ENCODE data around the gene CCL16. TPM values are rescaled to one million over a fixed set of nuclear protein-coding genes. Genes with fewer than 3 reads are reported as not detected.

The CCL16 gene
- total RNA-seq, 4 donors from 2014 or later, result 0.42 TPM; not detected in 3

DNA sequence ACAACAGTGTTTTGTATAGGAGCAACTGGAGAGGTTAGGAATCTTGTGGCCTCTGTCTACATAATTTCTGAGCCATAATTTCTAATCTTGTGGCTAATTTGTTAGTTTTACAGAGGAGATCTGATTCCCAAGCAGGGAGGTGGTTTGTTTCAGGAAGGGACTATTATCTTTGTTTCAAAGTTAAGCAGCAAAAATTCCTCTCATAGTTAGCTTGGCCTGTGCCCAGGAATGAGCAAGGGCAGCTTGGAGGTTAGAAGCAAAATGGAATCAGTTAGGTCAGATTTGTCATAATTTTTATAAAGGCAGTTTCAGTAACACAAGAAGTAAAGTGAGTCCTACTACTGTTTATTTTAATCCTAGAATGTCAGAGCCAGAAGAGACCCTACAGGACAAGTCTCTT, 48.7 kb downstream of the CCL16 start:
- Histone ChIP-seq H3K27me3 (peaks cover 0 to 14% (median 6%) of the 10 kb centered on the region in 4 donors), H3K27ac (replicated peaks in 1 of 4) (no peak overlapping the region), H3K36me3 (no peaks in the 10 kb centered on the region), H3K4me1 (peaks cover 13 to 22% (median 18%) of the 10 kb centered on the region in 4 donors), H3K4me3 (no peak overlapping the region), H3K9me3 (no peaks in the 10 kb centered on the region)
- TF ChIP-seq, protein P1, sequence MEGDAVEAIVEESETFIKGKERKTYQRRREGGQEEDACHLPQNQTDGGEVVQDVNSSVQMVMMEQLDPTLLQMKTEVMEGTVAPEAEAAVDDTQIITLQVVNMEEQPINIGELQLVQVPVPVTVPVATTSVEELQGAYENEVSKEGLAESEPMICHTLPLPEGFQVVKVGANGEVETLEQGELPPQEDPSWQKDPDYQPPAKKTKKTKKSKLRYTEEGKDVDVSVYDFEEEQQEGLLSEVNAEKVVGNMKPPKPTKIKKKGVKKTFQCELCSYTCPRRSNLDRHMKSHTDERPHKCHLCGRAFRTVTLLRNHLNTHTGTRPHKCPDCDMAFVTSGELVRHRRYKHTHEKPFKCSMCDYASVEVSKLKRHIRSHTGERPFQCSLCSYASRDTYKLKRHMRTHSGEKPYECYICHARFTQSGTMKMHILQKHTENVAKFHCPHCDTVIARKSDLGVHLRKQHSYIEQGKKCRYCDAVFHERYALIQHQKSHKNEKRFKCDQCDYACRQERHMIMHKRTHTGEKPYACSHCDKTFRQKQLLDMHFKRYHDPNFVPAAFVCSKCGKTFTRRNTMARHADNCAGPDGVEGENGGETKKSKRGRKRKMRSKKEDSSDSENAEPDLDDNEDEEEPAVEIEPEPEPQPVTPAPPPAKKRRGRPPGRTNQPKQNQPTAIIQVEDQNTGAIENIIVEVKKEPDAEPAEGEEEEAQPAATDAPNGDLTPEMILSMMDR (IDR thresholded peaks at IDR 0.05), result no peak
- TF ChIP-seq POLR2A (IDR thresholded peaks at IDR 0.05; ENCODE audit: low read depth) (no peak), EP300 (IDR thresholded peaks at IDR 0.05) (no peak), POLR2AphosphoS5 (IDR thresholded peaks at IDR 0.05) (no peak)
- no peak for DNase-seq (ENCODE audit: extremely low spot score)
- intact Hi-C loops (cut with DNase I), result no loop called here

DNA sequence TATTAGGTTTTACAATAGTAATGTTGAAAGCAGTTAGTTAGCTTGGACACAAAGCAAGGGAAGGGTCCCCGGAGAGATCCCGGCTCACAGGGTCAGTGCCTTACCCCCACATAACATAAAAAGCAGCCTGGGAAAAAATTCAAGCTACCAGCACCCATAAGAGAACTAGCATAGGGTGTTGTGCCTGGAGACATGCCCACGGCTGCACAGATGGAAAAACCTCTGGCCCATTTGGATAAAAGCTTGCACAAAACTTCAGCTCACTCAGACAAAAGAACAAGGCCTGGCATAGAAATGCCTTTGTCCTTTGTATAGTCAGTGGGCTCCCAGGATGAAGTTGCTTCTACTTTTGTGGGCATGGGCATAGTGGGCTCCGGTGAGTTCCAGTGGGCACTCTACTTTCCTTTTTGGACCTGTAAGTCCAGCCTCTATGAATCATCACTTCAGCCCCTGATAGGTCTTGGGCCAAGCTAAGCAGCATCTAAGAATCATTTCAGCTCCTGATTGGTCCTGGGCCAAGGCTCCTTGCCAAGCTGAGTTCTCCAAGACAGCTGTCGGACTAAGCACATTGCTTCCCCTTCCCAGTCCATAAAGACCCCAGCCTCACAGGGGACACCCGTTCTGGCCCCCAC, 49.4 kb downstream of the CCL16 start:
- Histone ChIP-seq H3K36me3 (no peaks in the 10 kb centered on the region), H3K4me3 (no peak overlapping the region), H3K4me1 (peaks cover 13 to 22% (median 18%) of the 10 kb centered on the region in 4 donors), H3K27me3 (peaks cover 0 to 14% (median 6%) of the 10 kb centered on the region in 4 donors), H3K27ac (replicated peaks in 1 of 4) (no peak overlapping the region), H3K9me3 (no peaks in the 10 kb centered on the region)
- intact Hi-C loops (cut with DNase I), result no loop called here
- 62% methylated on average over 5 of the region's 6 CpGs for WGBS
- no peak for DNase-seq (ENCODE audit: extremely low spot score)
- TF ChIP-seq POLR2AphosphoS5 (IDR thresholded peaks at IDR 0.05) (no peak), POLR2A (IDR thresholded peaks at IDR 0.05; ENCODE audit: low read depth) (no peak), EP300 (IDR thresholded peaks at IDR 0.05) (no peak)
- TF ChIP-seq, protein P1 (IDR thresholded peaks at IDR 0.05), result no peak

DNA sequence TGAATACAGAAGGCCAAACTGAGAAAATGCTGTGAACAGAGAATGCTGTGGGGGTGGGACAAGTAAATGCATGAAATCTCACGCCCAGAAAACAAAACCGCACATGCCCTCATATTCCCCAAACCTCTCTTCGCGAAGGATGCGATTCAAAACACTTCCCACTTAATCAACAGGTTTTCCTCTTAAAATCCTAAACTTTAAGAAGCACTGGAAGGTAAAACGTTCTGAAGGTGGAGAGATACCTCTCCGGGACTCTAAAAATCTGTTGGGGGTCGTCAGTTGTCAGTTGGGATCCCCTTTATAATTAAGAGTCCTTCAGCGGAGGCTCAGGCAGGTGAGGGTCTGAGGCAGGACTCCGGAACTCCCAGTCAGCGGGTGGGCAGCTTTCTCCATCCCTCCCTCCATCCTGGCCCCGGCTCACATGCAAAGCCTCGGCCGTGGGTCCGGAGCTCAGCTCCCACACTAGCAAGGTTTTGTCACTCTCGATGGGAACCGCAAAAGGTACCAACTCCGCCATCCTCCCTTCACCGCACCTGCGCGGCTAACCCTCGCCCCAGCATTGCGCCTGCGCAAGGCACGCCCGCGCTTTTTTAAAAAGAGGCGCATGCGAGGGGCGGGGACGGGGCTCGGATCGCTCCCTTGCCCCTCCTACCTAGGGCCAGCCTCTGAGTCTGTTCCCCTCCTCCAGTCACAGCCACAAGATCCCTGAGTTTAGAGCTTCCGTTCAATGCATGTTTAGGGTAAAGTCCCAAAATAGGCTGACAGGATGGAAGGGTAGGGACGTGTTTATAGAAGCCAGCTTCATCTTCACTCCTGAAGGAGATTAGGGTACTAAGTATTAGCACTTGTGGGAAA, 50.9 kb downstream of the CCL16 start, which contains the start of gene RDM1:
RDM1 (minus strand) TSS at position 563 of the 855 bp plus-strand sequence; CDS start at position 517, 46 bp downstream.
- 2% methylated on average over 32 of the region's 35 CpGs for WGBS
- Histone ChIP-seq H3K27ac (replicated peaks in 1 of 4) (no peak within 1 kb of the TSS), H3K36me3 (no peaks in the 10 kb centered on the region), H3K4me1 (peaks cover 13 to 22% (median 18%) of the 10 kb centered on the region in 4 donors), H3K4me3 (peak within 1 kb of the TSS; percentile 37 to 55 (median 42)), H3K9me3 (no peaks in the 10 kb centered on the region), H3K27me3 (peaks cover 0 to 14% (median 6%) of the 10 kb centered on the region in 4 donors)
- TF ChIP-seq, protein P1 (IDR thresholded peaks at IDR 0.05), result no peak
- peak in 1 of 2 donors; percentile 28 for TF ChIP-seq POLR2AphosphoS5 (IDR thresholded peaks at IDR 0.05)
- intact Hi-C loops (cut with DNase I), result no loop called here
- DNase-seq (ENCODE audit: extremely low spot score), result no peak

DNA sequence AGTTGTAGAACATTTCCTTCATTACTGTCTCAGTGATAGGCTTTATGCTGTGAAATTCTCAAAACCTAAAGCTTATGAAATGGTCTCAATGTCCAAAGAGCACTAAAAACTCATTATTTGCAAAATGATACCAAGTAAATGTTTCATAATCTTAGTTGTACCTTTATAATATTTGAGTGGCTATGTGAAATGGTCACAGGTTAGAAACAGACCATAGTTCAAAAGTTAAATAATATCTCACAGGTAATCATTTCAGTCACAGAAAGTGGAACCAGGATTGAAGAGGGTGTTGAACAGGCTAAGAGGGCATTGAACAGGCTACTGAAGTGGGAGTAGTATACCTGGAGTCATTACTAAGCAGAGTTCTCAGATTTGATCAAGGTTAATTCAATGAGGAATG, 53.6 kb downstream of the CCL16 start:
- intact Hi-C loops (cut with DNase I), result no loop called here
- Histone ChIP-seq H3K9me3 (no peaks in the 10 kb centered on the region), H3K4me1 (peaks cover 13 to 22% (median 18%) of the 10 kb centered on the region in 4 donors), H3K4me3 (no peak overlapping the region), H3K36me3 (no peaks in the 10 kb centered on the region), H3K27ac (replicated peaks in 1 of 4) (no peak overlapping the region), H3K27me3 (peaks cover 0 to 17% (median 6%) of the 10 kb centered on the region in 4 donors)
- TF ChIP-seq POLR2AphosphoS5 (IDR thresholded peaks at IDR 0.05), result no peak
- TF ChIP-seq EP300 (IDR thresholded peaks at IDR 0.05), result no peak
- TF ChIP-seq, protein P1 (IDR thresholded peaks at IDR 0.05), result no peak
- no peak for TF ChIP-seq POLR2A (IDR thresholded peaks at IDR 0.05; ENCODE audit: low read depth)
- DNase-seq (ENCODE audit: extremely low spot score), result no peak

Other genes starting within 250 kb of the CCL16 start
- 10 to 100 TPM; 10.3 to 28.1 (median 17.4) TPM for gene RASL10B, start 249.9 kb downstream of the CCL16 start, total RNA-seq
- under 1 TPM; 0.42 to 0.80 (median 0.48) TPM for gene GAS2L2, start 228.3 kb downstream of the CCL16 start, total RNA-seq
- not detected for gene C17orf50, start 220.6 kb downstream of the CCL16 start, total RNA-seq
- gene MMP28, start 185.9 kb downstream of the CCL16 start, total RNA-seq, result 100 to 1,000 TPM in 2 of 4 donors, 10 to 100 TPM in 2; 75.5 to 150 (median 116) TPM
- 100 to 1,000 TPM in 3 of 4 donors, 10 to 100 TPM in 1; 93.8 to 140 (median 122) TPM for gene TAF15, start 172.0 kb downstream of the CCL16 start, total RNA-seq
- under 1 TPM in 1 of 4 donors, not detected in 3; 0.13 TPM for gene HEATR9, start 112.6 kb downstream of the CCL16 start, total RNA-seq
- 10 to 100 TPM in 1 of 4 donors, 1 to 10 TPM in 3; 1.6 to 11.3 (median 2.2) TPM for gene CCL5, start 101.1 kb downstream of the CCL16 start, total RNA-seq
- gene RDM1, start 50.7 kb downstream of the CCL16 start, total RNA-seq, result not detected
- not detected for gene LYZL6, start 37.8 kb downstream of the CCL16 start, total RNA-seq
- 10 to 100 TPM; 11.2 to 59.8 (median 54.7) TPM for gene CCL14, start 5.2 kb upstream of the CCL16 start, total RNA-seq
- not detected for gene CCL15, start 20.1 kb upstream of the CCL16 start, total RNA-seq
- gene CCL23, start 36.5 kb upstream of the CCL16 start, total RNA-seq, result 1 to 10 TPM; 1.3 to 9.6 (median 2.5) TPM
- 10 to 100 TPM in 3 of 4 donors, not detected in 1; 12.6 to 16.7 (median 13.3) TPM for gene CCL18, start 82.8 kb upstream of the CCL16 start, total RNA-seq
- 1 to 10 TPM in 1 of 4 donors, under 1 TPM in 1, not detected in 2; 0.33 to 1.3 TPM for gene CCL3, start 108.6 kb upstream of the CCL16 start, total RNA-seq
- gene CCL4, start 122.3 kb upstream of the CCL16 start, total RNA-seq, result 1 to 10 TPM in 3 of 4 donors, not detected in 1; 1.7 to 3.0 (median 2.0) TPM
- gene TBC1D3B, start 195.1 kb upstream of the CCL16 start, total RNA-seq, result 1 to 10 TPM in 3 of 4 donors, not detected in 1; 2.1 to 5.8 (median 2.7) TPM
- not detected for gene CCL3L1, start 215.3 kb upstream of the CCL16 start, total RNA-seq
- under 1 TPM in 1 of 4 donors, not detected in 3; 0.80 TPM for gene CCL4L2, start 229.6 kb upstream of the CCL16 start, total RNA-seq